Endothelial cell of umbilical vein (primary cell): ENCODE data around the gene FEZF2. TPM values are rescaled to one million over a fixed set of nuclear protein-coding genes. Genes with fewer than 3 reads are reported as not detected.

Experiments
- BruUV-seq: library from RNA; stranded (reverse); fragments of 400-500 nt; replicated peaks from 2 replicates; lab custom pipeline; 2021; lab: Mats Ljungman, UMichigan
- CTCF ChIA-PET: fragments of 300-600, 350-600 bp; sonication (Branson Sonifier 250); formaldehyde crosslinking; loops from one replicate; lab custom pipeline; 2021; ENCODE audit warnings: antibody characterized with exemption, inconsistent platforms; lab: Charles Lee
- POLR2A ChIA-PET: fragments of 300-600, 350-600 bp; sonication (Branson Sonifier 250); formaldehyde crosslinking; loops from one replicate; lab custom pipeline; 2021; ENCODE audit warnings: antibody characterized with exemption, inconsistent platforms; lab: Charles Lee
- DNase-seq: peaks from one replicate; pipeline ENCODE4 v3.0.0-alpha.2; 2011; ENCODE audit warnings: low read depth, low spot score
- FAIRE-seq: peaks from 2 replicates; lab custom pipeline; 2011; peaks lifted over from hg19 to GRCh38; lab: Jason Lieb, UNC
- H2AFZ ChIP-seq: 2 replicates; pipeline ENCODE4 v1.6.0; 2012; ENCODE audit warnings: low read depth, low read length, control low read depth, inconsistent platforms
- H3K27ac ChIP-seq: 2 replicates; pipeline ENCODE4 v1.5.1; 2011; ENCODE audit warnings: low read depth, mild to moderate bottlenecking, control low read depth, low read length, moderate library complexity; ENCODE audit not compliant: insufficient read depth
- H3K27me3 ChIP-seq, 2 experiments: 2 replicates each; pipeline versions ENCODE4 v1.6.0 to v1.6.1; 2011; ENCODE audit warnings: low read length in 2 of 2, mixed read lengths in 1 of 2; ENCODE audit not compliant: control insufficient read depth in 2 of 2, insufficient read depth in 2 of 2
- H3K36me3 ChIP-seq, 2 experiments: 2 replicates in 1 of 2; 3 replicates in 1 of 2; pipeline ENCODE4 v1.5.1; 2011; ENCODE audit warnings: low read length in 2 of 2, mild to moderate bottlenecking in 1 of 2, moderate library complexity in 1 of 2; ENCODE audit not compliant: control insufficient read depth in 2 of 2, insufficient read depth in 2 of 2; ENCODE audit errors: extremely low read depth in 1 of 2
- H3K4me1 ChIP-seq: 3 replicates; pipeline ENCODE4 v1.5.1; 2011; ENCODE audit warnings: mild to moderate bottlenecking, low read length; ENCODE audit not compliant: control insufficient read depth, insufficient read depth; ENCODE audit errors: extremely low read depth
- H3K4me2 ChIP-seq: 2 replicates; pipeline ENCODE4 v1.6.1; 2011; ENCODE audit warnings: low read length, control low read depth, mixed read lengths; ENCODE audit not compliant: insufficient read depth
- H3K4me3 ChIP-seq, 3 experiments: fragments of 200-600 bp in 1 of 3; sonication (generic), shearing (Covaris generic) in 1 of 3; replicated peaks in 1 of 3; 2 replicates each; pipeline ENCODE4 v1.5.1; 2011 to 2016; ENCODE audit warnings: control low read depth in 3 of 3, low read length in 3 of 3, mild to moderate bottlenecking in 2 of 3, inconsistent platforms in 1 of 3, low read depth in 1 of 3, moderate library complexity in 1 of 3; ENCODE audit not compliant: insufficient read depth in 1 of 3
- H3K79me2 ChIP-seq: 2 replicates; pipeline ENCODE4 v1.6.0; 2012; ENCODE audit warnings: low read length, inconsistent platforms; ENCODE audit not compliant: control insufficient read depth, insufficient read depth
- H3K9ac ChIP-seq: replicated peaks from 2 replicates; pipeline ENCODE3; 2011; ENCODE audit warnings: low read length, control low read depth; ENCODE audit not compliant: insufficient read depth; ENCODE audit errors: extremely low read depth
- H3K9me1 ChIP-seq: replicated peaks from 3 replicates; pipeline ENCODE4 v1.6.0; 2011; ENCODE audit warnings: mild to moderate bottlenecking, low read length; ENCODE audit not compliant: control insufficient read depth, insufficient read depth; ENCODE audit errors: extremely low read depth
- H3K9me3 ChIP-seq: replicated peaks from 2 replicates; pipeline ENCODE4 v1.5.1; 2012; ENCODE audit warnings: low read length, inconsistent platforms; ENCODE audit not compliant: control insufficient read depth, insufficient read depth
- H4K20me1 ChIP-seq: replicated peaks from 2 replicates; pipeline ENCODE3; 2011; ENCODE audit warnings: mild to moderate bottlenecking, low read length; ENCODE audit not compliant: control insufficient read depth, insufficient read depth; ENCODE audit errors: extremely low read depth
- CTCF ChIP-seq, 2 donors: IDR thresholded peaks; 1 replicate in 1 of 2; 2 replicates in 1 of 2; pipeline ENCODE4 v1.5.1; 2011; ENCODE audit warnings: low read length in 2 of 2, mild to moderate bottlenecking in 2 of 2, moderate library complexity in 2 of 2, control low read depth in 1 of 2, inconsistent platforms in 1 of 2, low read depth in 1 of 2; ENCODE audit not compliant: insufficient read depth in 1 of 2; ENCODE audit errors: extremely low read depth in 1 of 2
- EZH2 ChIP-seq: IDR thresholded peaks from 2 replicates; pipeline ENCODE4 v1.6.1; 2012; ENCODE audit warnings: borderline replicate concordance, low read depth, mild to moderate bottlenecking, moderate library complexity, low read length, inconsistent platforms; ENCODE audit not compliant: severe bottlenecking
- FOS ChIP-seq: IDR thresholded peaks from 2 replicates; pipeline ENCODE4 v1.6.1; 2011; ENCODE audit warnings: mild to moderate bottlenecking, low read length, moderate library complexity, borderline replicate concordance; ENCODE audit not compliant: insufficient read depth
- GATA2 ChIP-seq: IDR thresholded peaks from 2 replicates; pipeline ENCODE4 v1.7.0; 2011; ENCODE audit warnings: low read depth, mild to moderate bottlenecking, moderate library complexity, mixed read lengths, low read length; ENCODE audit not compliant: insufficient read length, insufficient read depth
- JUN ChIP-seq: IDR thresholded peaks from 2 replicates; pipeline ENCODE4 v1.6.1; 2011; ENCODE audit warnings: borderline replicate concordance, low read depth; ENCODE audit not compliant: insufficient read length, insufficient read depth
- MYC ChIP-seq: IDR thresholded peaks from one replicate; pipeline ENCODE4 v1.6.1; 2011; ENCODE audit warnings: mild to moderate bottlenecking, low read depth, low read length
- POLR2A ChIP-seq: IDR thresholded peaks from 2 replicates; pipeline ENCODE4 v1.6.1; 2012; ENCODE audit warnings: low read depth, mild to moderate bottlenecking, control low read depth, low read length
- POLR2AphosphoS5 ChIP-seq: IDR thresholded peaks from 2 replicates; pipeline ENCODE4 v1.6.1; 2012; ENCODE audit warnings: low read depth, mild to moderate bottlenecking, control low read depth, low read length, moderate library complexity; ENCODE audit not compliant: insufficient read depth
- dilution Hi-C: fragments of 300-500 bp; cut with MboI; formaldehyde crosslinking; loops from one replicate; pipeline ENCODE4 v1.15.0; 2019; ENCODE audit warnings: low sequenced_read_pairs; ENCODE audit not compliant: extremely low pct_ligation_motif_present
- intact Hi-C: fragments of 100-400 bp; cut with micrococcal nuclease; formaldehyde crosslinking; loops from one replicate; pipeline ENCODE4 v1.10.0; 2022
- polyA plus RNA-seq, 4 experiments: library from polyadenylated mRNA; depleted of rRNA in 3 of 4; stranded (reverse) in 3 of 4; unstranded in 1 of 4; fragments of >200 nt; gene quantifications; 2 replicates each; pipeline versions ENCODE4 v1.2.1 to v1.2.3, GENCODE V29; 2011 to 2012; ENCODE audit warnings: missing spikeins in 1 of 4
- total RNA-seq: library from RNA; stranded (reverse); gene quantifications from 2 replicates; pipeline ENCODE4 v1.2.3, GENCODE V29; 2021
- TF ChIP-seq, protein P1 (sequence below): IDR thresholded peaks from 2 replicates; pipeline ENCODE4 v1.6.1; 2011; ENCODE audit not compliant: insufficient read depth, insufficient read length

FEZF2 gene
- total and polyA plus RNA-seq, 2 donors (not counting 3 experiments of a cell fraction or from before 2014, with no cell fraction given): not detected

GRCh38 chr3:62332835-62333244 lies 40.5 kb downstream of the FEZF2 start:
- dilution Hi-C loops: no loop called here
- Histone ChIP-seq H3K4me2 (no peak overlapping the region), H3K4me1 (no peaks in the 10 kb centered on the region), H3K4me3 (no peak overlapping the region), H2AFZ (no peak overlapping the region), H3K9ac (no peak overlapping the region), H3K9me1 (no peaks in the 10 kb centered on the region), H3K9me3 (no peaks in the 10 kb centered on the region), H3K79me2 (no peaks in the 10 kb centered on the region), H4K20me1 (no peaks in the 10 kb centered on the region), H3K36me3 (no peaks in the 10 kb centered on the region), H3K27me3 (no peaks in the 10 kb centered on the region), H3K27ac (no peak overlapping the region)
- TF ChIP-seq GATA2 (no peak), CTCF (IDR thresholded peaks at IDR 0.05; ENCODE audit: extremely low read depth in 1 of 2, insufficient read depth in 1 of 2, low read depth in 1 of 2, low read length in 2 of 2) (peak; percentile 24 to 40), MYC (no peak)
- ChIA-PET CTCF (interaction anchor here (0.6 to 1.3 kb wide), 5 partner anchors 9 to 899 kb away, joined by 3 to 23 read pairs (median 5); no protein-coding TSS in a partner anchor), POLR2A (no interaction called here)
- DNase-seq: peak; percentile 21
- no TSS peak for BruUV-seq
- FAIRE-seq: peak; percentile 67
- intact Hi-C loops: loop anchor here (1.0 to 10.0 kb wide), 2 partner anchors 225 to 892 kb away; no protein-coding TSS in a partner anchor

DNA sequence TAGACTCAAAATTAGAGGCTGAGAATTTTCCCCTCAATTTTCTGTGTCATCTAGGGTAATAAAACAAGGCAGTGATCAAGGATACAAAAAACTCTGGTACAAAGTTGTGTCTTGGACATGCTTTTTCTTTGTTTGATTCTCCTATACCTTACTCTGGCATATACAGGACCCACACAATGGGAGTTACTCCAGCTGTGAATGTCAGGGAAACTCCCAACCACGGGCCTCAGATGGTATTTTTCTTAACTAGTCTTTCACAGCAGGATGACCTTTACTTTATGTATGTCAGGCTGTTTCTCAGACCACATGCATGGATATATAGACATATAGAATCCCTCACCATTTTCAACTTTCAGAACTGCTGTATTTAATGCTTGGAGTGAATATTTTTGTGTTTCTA lies 41.3 kb downstream of the FEZF2 start:
- intact Hi-C loops: loop anchor here (1.0 to 10.0 kb wide), 2 partner anchors 226 to 893 kb away; no protein-coding TSS in a partner anchor
- no peaks in the 10 kb centered on the region for H3K4me1 ChIP-seq
- TF ChIP-seq CTCF (IDR thresholded peaks at IDR 0.05; ENCODE audit: extremely low read depth in 1 of 2, insufficient read depth in 1 of 2, low read depth in 1 of 2, low read length in 2 of 2) (no peak), MYC (no peak), GATA2 (no peak), FOS (no peak), POLR2AphosphoS5 (no peak), EZH2 (no peak), JUN (no peak), POLR2A (no peak)
- TF ChIP-seq, protein P1, sequence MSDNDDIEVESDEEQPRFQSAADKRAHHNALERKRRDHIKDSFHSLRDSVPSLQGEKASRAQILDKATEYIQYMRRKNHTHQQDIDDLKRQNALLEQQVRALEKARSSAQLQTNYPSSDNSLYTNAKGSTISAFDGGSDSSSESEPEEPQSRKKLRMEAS: no peak
- no peaks in the 10 kb centered on the region for H3K9me3 ChIP-seq
- H3K9me1 ChIP-seq: no peaks in the 10 kb centered on the region
- FAIRE-seq (no peak), DNase-seq (no peak)
- no TSS peak for BruUV-seq
- dilution Hi-C loops: no loop called here
- no peaks in the 10 kb centered on the region for H3K36me3 ChIP-seq
- H3K79me2 ChIP-seq: no peaks in the 10 kb centered on the region
- no peak overlapping the region for H3K4me2 ChIP-seq
- H3K27me3 ChIP-seq: no peaks in the 10 kb centered on the region
- no peak overlapping the region for H3K4me3 ChIP-seq
- no peaks in the 10 kb centered on the region for H4K20me1 ChIP-seq
- POLR2A ChIA-PET: no interaction called here
- no peak overlapping the region for H3K27ac ChIP-seq
- H3K9ac ChIP-seq: no peak overlapping the region
- CTCF ChIA-PET: interaction anchor here (0.6 to 1.4 kb wide), 12 partner anchors 9 to 900 kb away, joined by 3 to 23 read pairs (median 4); no protein-coding TSS in a partner anchor
- no peak overlapping the region for H2AFZ ChIP-seq
